OCI-LY1 (cell line): ENCODE measurements around the gene OLA1.

Experiments used
- H2AFZ ChIP-seq: fragments of 200-600 bp; sonication (generic), shearing (Covaris generic); 2 replicates; pipeline ENCODE4 v1.6.0; 2014; ENCODE audit warnings: antibody characterized with exemption, mild to moderate bottlenecking, low read length
- H3F3A ChIP-seq: fragments of 200-600 bp; sonication (generic), shearing (Covaris generic); 2 replicates; pipeline ENCODE4 v1.6.0; 2014; ENCODE audit warnings: mild to moderate bottlenecking, antibody characterized with exemption, low read length, moderate library complexity; ENCODE audit not compliant: insufficient read depth
- H3K27ac ChIP-seq: fragments of 200-600 bp; sonication (generic); 2 replicates; pipeline ENCODE4 v1.5.1; 2014; ENCODE audit warnings: low read length, mixed run types, mild to moderate bottlenecking, low read depth; ENCODE audit not compliant: poor library complexity, severe bottlenecking
- H3K27me3 ChIP-seq: fragments of 200-600 bp; sonication (generic); 2 replicates; pipeline ENCODE4 v1.6.0; 2014; ENCODE audit warnings: antibody characterized with exemption, mild to moderate bottlenecking, low read length, moderate library complexity; ENCODE audit not compliant: insufficient read depth
- H3K36me3 ChIP-seq: fragments of 200-600 bp; sonication (generic); 2 replicates; pipeline ENCODE4 v1.6.1; 2014; ENCODE audit warnings: mild to moderate bottlenecking, antibody characterized with exemption, low read length, moderate library complexity, mixed read lengths; ENCODE audit not compliant: insufficient read depth
- H3K4me1 ChIP-seq: fragments of 200-600 bp; sonication (generic); 2 replicates; pipeline ENCODE4 v1.5.1; 2014; ENCODE audit warnings: mild to moderate bottlenecking, low read length, moderate library complexity; ENCODE audit not compliant: insufficient read depth, severe bottlenecking
- H3K4me2 ChIP-seq: fragments of 200-600 bp; sonication (generic), shearing (Covaris generic); 2 replicates; pipeline ENCODE4 v1.6.1; 2014; ENCODE audit warnings: low read length
- H3K4me3 ChIP-seq: fragments of 200-600 bp; sonication (generic); 2 replicates; pipeline ENCODE4 v1.5.1; 2014; ENCODE audit warnings: low read length, low read depth, mild to moderate bottlenecking, mixed read lengths; ENCODE audit not compliant: poor library complexity, severe bottlenecking
- H3K79me2 ChIP-seq: fragments of 200-600 bp; shearing (Covaris generic); 2 replicates; pipeline ENCODE4 v1.6.1; 2016; ENCODE audit warnings: mixed run types, low read length, mixed read lengths; ENCODE audit not compliant: insufficient read depth
- H3K9ac ChIP-seq: fragments of 200-600 bp; sonication (generic), shearing (Covaris generic); 2 replicates; pipeline ENCODE4 v1.6.1; 2014; ENCODE audit warnings: mild to moderate bottlenecking, low read length, mixed read lengths
- H3K9me2 ChIP-seq: fragments of 200-600 bp; sonication (generic), shearing (Covaris generic); 2 replicates; pipeline ENCODE4 v1.6.1; 2014; ENCODE audit warnings: low read depth, mild to moderate bottlenecking, low read length, mixed read lengths
- H3K9me3 ChIP-seq: fragments of 200-600 bp; shearing (Covaris generic); 2 replicates; pipeline ENCODE4 v1.6.1; 2014; ENCODE audit warnings: low read length, mixed read lengths
- H4K20me1 ChIP-seq: fragments of 200-600 bp; sonication (generic), shearing (Covaris generic); 2 replicates; pipeline ENCODE4 v1.6.0; 2016; ENCODE audit warnings: mild to moderate bottlenecking, low read length; ENCODE audit not compliant: insufficient read depth
- EZH2 ChIP-seq: fragments of 200-600 bp; sonication (generic), shearing (Covaris generic); IDR thresholded peaks from 2 replicates; pipeline ENCODE4 v1.8.0; 2017; ENCODE audit warnings: borderline replicate concordance, mixed run types, mild to moderate bottlenecking, antibody characterized with exemption, low read length, moderate library complexity, mixed read lengths
- TF ChIP-seq, protein P1 (sequence below): fragments of 200-600 bp; sonication (generic), shearing (Covaris generic); IDR thresholded peaks from 2 replicates; pipeline ENCODE4 v1.5.1; 2017; ENCODE audit warnings: mild to moderate bottlenecking, antibody characterized with exemption, low read length, moderate library complexity, mixed read lengths

The OLA1 gene

GRCh38 chr2:174048243-174048642 is 200.1 kb downstream of the OLA1 start:
- Histone ChIP-seq H3K36me3 (no peaks in the 10 kb centered on the region), H3F3A (no peaks in the 10 kb centered on the region), H3K27me3 (peaks cover 4% of the 10 kb centered on the region; the same call in 1 of the 2 replicates), H4K20me1 (no peaks in the 10 kb centered on the region), H3K9me2 (no peaks in the 10 kb centered on the region), H3K79me2 (no peaks in the 10 kb centered on the region), H3K27ac (no peak overlapping the region), H3K9me3 (no peaks in the 10 kb centered on the region), H3K4me2 (no peak overlapping the region), H3K4me3 (no peak overlapping the region), H2AFZ (no peak overlapping the region), H3K4me1 (no peaks in the 10 kb centered on the region), H3K9ac (no peak overlapping the region)
- no peak for TF ChIP-seq EZH2
- TF ChIP-seq, protein P1, sequence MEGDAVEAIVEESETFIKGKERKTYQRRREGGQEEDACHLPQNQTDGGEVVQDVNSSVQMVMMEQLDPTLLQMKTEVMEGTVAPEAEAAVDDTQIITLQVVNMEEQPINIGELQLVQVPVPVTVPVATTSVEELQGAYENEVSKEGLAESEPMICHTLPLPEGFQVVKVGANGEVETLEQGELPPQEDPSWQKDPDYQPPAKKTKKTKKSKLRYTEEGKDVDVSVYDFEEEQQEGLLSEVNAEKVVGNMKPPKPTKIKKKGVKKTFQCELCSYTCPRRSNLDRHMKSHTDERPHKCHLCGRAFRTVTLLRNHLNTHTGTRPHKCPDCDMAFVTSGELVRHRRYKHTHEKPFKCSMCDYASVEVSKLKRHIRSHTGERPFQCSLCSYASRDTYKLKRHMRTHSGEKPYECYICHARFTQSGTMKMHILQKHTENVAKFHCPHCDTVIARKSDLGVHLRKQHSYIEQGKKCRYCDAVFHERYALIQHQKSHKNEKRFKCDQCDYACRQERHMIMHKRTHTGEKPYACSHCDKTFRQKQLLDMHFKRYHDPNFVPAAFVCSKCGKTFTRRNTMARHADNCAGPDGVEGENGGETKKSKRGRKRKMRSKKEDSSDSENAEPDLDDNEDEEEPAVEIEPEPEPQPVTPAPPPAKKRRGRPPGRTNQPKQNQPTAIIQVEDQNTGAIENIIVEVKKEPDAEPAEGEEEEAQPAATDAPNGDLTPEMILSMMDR, result no peak

DNA sequence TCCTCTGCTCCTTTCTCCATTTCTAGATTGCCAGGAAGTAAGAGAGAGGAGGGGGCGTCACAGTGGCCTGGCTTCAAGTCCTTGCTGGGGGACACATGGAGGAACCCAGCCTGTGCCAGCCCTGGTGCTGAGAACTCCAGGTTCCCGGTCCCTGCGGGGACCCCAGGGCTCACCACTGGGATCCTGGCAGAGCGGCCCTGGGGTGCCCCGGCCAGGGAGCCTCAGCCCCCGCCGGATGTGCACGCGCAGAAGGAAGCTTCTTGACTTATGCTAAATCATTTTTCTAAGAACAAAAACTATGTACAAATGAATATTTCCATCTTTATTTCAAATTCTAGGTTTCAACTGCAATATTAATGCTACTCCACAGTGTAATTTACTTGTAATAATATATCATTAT is 200.6 kb downstream of the OLA1 start:
- H3K9ac ChIP-seq, result no peak overlapping the region
- H3K9me3 ChIP-seq, result no peaks in the 10 kb centered on the region
- no peak overlapping the region for H3K4me2 ChIP-seq

GRCh38 chr2:174046172-174046571 is 202.2 kb downstream of the OLA1 start:
- H4K20me1 ChIP-seq, result no peaks in the 10 kb centered on the region
- no peaks in the 10 kb centered on the region for H3K79me2 ChIP-seq
- no peak overlapping the region for H3K27ac ChIP-seq
- H3K9me3 ChIP-seq, result no peaks in the 10 kb centered on the region
- H2AFZ ChIP-seq, result no peak overlapping the region
- no peaks in the 10 kb centered on the region for H3K4me1 ChIP-seq
- H3K36me3 ChIP-seq, result no peaks in the 10 kb centered on the region
- TF ChIP-seq, protein P1, result no peak
- TF ChIP-seq EZH2, result no peak
- H3K9ac ChIP-seq, result no peak overlapping the region
- no peak overlapping the region for H3K4me3 ChIP-seq
- no peak overlapping the region for H3K4me2 ChIP-seq
- peaks cover 4% of the 10 kb centered on the region; the same call in 1 of the 2 replicates for H3K27me3 ChIP-seq
- no peaks in the 10 kb centered on the region for H3K9me2 ChIP-seq
- no peaks in the 10 kb centered on the region for H3F3A ChIP-seq

More for the DNA sequence above, 200.6 kb downstream of the OLA1 start:
- Histone ChIP-seq H3K4me1 (no peaks in the 10 kb centered on the region), H3F3A (no peaks in the 10 kb centered on the region), H3K27me3 (peaks cover 4% of the 10 kb centered on the region; the same call in 1 of the 2 replicates), H4K20me1 (no peaks in the 10 kb centered on the region), H3K4me3 (no peak overlapping the region), H2AFZ (no peak overlapping the region), H3K9me2 (no peaks in the 10 kb centered on the region), H3K79me2 (no peaks in the 10 kb centered on the region), H3K36me3 (no peaks in the 10 kb centered on the region), H3K27ac (no peak overlapping the region)
- TF ChIP-seq, protein P1, result no peak
- no peak for TF ChIP-seq EZH2
